D721Med (cell line): ENCODE data around the gene RASL11B.

Experiments
- DNase-seq: peaks from one replicate; pipeline ENCODE4 v3.0.0; 2011; ENCODE audit warnings: low spot score; ENCODE audit not compliant: insufficient read length
- FAIRE-seq: peaks from 2 replicates; lab custom pipeline; 2011; peaks lifted over from hg19 to GRCh38; lab: Jason Lieb, UNC
- CTCF ChIP-seq: IDR thresholded peaks from 2 replicates; pipeline ENCODE4 v1.5.1; 2012; ENCODE audit warnings: mild to moderate bottlenecking, control low read depth; ENCODE audit not compliant: insufficient read depth; ENCODE audit errors: missing control alignments

Gene RASL11B

DNA sequence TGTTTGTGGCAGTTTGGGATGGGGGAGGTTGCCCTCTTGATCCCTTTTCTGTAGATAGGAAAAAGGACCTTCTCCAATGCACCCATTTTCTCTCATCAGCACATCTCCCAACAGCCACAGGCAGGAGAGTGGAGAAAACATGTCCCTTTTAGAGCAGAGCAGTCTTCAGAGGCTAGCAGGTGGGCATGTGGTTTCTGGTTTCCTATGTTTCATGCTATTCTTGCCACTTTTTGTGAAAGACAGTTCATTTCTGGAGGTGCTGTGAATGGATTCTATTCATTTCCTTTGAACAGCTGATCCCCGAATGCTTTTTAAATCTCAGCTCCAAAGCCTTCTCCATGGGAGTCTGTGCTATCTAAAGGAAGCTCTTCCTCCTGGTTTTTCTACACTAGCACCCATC is 18.9 kb downstream of the RASL11B start:
- no peak for DNase-seq
- TF ChIP-seq CTCF, result no peak
- FAIRE-seq, result no peak

DNA sequence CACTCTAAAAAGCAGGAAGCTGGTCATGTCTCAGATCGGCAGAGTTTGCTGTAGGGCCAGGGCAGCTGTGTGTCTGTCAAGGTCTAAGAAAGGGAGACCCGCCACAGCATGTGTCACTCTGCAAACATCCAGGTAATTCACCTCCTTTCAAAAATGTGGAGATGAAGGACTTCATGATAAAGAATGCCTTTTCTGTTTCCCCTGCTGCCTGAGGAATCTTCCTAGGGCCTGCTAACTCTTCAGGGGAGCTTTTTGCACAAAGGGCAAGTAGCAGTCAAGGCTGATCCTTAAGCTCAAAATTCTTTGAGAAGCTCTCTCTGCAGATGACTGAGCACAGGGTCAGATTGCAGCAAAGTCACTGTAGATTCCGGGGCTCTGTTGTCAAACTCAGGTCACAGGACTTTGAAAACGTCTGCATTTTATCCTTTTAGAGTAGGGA is 21.1 kb downstream of the RASL11B start:
- DNase-seq (no peak), FAIRE-seq (no peak)
- TF ChIP-seq CTCF, result no peak

GRCh38 chr4:52883707-52884669 is 21.9 kb downstream of the RASL11B start:
- no peak for DNase-seq
- no peak for TF ChIP-seq CTCF
- no peak for FAIRE-seq

DNA sequence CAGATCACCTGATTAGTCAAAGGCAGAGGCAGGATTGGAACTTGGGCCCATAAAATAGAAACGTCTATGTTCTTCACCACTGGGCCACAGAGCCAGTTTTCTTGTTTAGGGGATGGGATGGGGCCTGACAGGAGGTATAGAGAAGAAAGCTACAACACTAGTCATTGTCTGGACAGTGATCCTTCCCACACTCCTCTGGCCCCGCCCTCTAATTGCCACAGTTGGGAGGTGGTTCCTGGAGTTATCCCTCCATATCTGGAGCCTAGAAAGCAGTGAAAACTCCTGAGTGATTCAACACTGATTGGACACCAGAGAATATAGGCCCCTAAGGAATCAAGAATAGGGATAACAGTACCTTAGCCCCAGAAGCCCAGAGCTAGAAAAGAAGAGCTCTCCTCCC is 22.9 kb downstream of the RASL11B start:
- DNase-seq, result no peak
- TF ChIP-seq CTCF, result no peak
- FAIRE-seq, result no peak

DNA sequence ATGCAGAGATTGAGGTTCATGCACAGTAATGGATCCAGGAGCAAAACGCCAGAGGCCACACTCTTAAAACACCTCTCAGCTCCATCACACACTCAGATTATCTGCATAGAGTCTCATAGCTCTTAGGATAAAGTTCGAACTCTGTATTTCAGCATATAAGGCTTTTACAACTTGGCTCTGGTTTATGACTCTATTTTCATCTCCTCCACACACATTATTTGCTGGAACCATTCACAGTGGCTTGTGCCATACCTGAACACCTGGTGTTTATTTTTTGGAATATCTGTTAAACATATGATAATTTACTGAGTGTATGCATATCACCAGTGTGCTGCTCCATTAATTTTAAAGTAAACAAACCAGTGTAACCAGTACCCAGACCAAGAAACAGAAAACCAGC is 27.2 kb downstream of the RASL11B start:
- TF ChIP-seq CTCF, result no peak
- no peak for FAIRE-seq

DNA sequence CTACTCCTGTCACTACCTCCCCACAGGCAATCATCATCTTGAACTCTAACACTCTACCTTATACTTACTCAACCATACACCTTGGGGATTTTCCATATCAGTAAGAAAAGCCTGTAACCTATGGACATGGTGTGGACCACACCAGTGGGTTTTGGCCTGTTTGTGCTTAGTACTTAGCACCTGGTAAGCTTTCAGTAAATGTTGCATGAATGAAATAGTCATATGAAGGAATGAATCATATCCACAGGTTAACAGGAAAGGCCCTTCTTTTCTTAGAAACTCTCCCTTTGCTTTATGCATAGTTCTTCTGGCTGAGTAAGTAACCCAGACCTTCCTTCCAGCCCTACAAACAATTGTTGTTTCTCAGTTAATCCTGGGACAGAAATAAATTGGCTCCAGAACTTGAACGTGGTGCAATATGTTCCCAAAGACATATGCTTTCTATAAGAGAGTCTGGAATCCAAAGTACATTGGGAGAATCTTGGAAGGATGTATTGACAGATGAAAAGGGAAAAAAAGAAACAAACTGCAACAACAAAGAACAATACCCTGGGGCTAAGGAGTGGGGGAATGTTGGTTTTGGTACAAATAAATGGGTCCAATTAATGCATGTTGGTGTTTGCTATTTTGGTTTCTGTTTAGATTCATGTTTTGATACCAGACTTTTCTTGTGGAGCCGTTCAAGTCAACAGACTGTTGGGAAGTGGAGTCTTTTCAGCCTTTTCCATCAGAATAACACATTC is 27.8 kb downstream of the RASL11B start:
- FAIRE-seq (no peak), DNase-seq (no peak)

More for the DNA sequence above, 27.2 kb downstream of the RASL11B start:
- no peak for DNase-seq

More for the DNA sequence above, 27.8 kb downstream of the RASL11B start:
- no peak for TF ChIP-seq CTCF
